Measurements from ENCODE around the gene CNIH3.

GRCh38 chr1:224763126-224763775 is 147.1 kb downstream of the CNIH3 start:
- TF ChIP-seq POLR2AphosphoS5 (IDR thresholded peaks at IDR 0.05; ENCODE audit: insufficient read depth, low read depth, low read length) (no peak), POLR2A (IDR thresholded peaks at IDR 0.05; ENCODE audit: low read depth, low read length) (no peak)
- TF ChIP-seq, protein P1, sequence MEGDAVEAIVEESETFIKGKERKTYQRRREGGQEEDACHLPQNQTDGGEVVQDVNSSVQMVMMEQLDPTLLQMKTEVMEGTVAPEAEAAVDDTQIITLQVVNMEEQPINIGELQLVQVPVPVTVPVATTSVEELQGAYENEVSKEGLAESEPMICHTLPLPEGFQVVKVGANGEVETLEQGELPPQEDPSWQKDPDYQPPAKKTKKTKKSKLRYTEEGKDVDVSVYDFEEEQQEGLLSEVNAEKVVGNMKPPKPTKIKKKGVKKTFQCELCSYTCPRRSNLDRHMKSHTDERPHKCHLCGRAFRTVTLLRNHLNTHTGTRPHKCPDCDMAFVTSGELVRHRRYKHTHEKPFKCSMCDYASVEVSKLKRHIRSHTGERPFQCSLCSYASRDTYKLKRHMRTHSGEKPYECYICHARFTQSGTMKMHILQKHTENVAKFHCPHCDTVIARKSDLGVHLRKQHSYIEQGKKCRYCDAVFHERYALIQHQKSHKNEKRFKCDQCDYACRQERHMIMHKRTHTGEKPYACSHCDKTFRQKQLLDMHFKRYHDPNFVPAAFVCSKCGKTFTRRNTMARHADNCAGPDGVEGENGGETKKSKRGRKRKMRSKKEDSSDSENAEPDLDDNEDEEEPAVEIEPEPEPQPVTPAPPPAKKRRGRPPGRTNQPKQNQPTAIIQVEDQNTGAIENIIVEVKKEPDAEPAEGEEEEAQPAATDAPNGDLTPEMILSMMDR (IDR thresholded peaks at IDR 0.05; ENCODE audit: extremely low read depth in 1 of 2, insufficient read depth in 1 of 2, low read depth in 1 of 2, low read length in 2 of 2), result no peak

All from endothelial cell of umbilical vein (primary cell).